ENCODE data around the gene CLIP2. TPM values are rescaled to one million over a fixed set of nuclear protein-coding genes. Genes with fewer than 3 reads are reported as not detected.

Gene CLIP2
- polyA plus RNA-seq, 1 donor from 2014 or later: 25.7 TPM

DNA sequence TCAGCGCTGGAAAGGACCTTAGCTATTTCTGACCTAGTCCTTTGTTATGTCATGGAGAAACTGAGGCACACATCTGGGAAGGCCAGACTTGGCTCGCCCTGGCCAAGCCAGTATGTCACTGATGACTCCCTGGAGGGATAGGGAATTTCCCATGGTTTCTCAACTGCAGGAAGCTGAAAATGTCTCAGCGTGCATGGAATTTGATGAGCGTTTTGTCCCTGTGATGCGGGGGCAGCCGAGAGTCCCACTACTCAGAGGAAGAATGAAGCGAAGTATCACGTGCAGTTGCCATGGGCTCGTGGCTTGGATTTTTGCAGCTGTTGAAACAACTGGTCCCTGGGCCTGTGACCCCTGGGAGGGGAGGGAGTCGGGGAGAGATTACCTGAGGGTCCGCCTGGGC, 44.8 kb downstream of the CLIP2 start:
- Histone ChIP-seq H3K9me3 (ENCODE audit: low read length) (no peaks in the 10 kb centered on the region), H3K27me3 (ENCODE audit: insufficient read depth, low read depth, low read length) (no peaks in the 10 kb centered on the region), H3K79me2 (replicated peaks; ENCODE audit: insufficient read depth, low read length) (no peaks in the 10 kb centered on the region), H2AFZ (ENCODE audit: low read depth, low read length) (no peak overlapping the region), H4K20me1 (ENCODE audit: insufficient read depth) (no peaks in the 10 kb centered on the region), H3F3A (ENCODE audit: insufficient read depth, low read length, poor library complexity, severe bottlenecking) (no peaks in the 10 kb centered on the region), H3K9me2 (ENCODE audit: insufficient read depth, low read length) (no peaks in the 10 kb centered on the region), H3K4me3 (ENCODE audit: low read length) (no peak overlapping the region), H3K4me2 (ENCODE audit: low read length) (no peak overlapping the region), H3K36me3 (ENCODE audit: insufficient read depth, low read length) (no peaks in the 10 kb centered on the region), H3K27ac (ENCODE audit: low read length) (no peak overlapping the region), H3K9ac (ENCODE audit: low read length) (no peak overlapping the region)
- TF ChIP-seq TAF1 (IDR thresholded peaks at IDR 0.05; ENCODE audit: low read depth) (no peak), POLR2AphosphoS5 (IDR thresholded peaks at IDR 0.05) (no peak), EP300 (conservative IDR thresholded peaks at IDR 0.05; ENCODE audit: poor library complexity, severe bottlenecking) (no peak), EZH2 (IDR thresholded peaks at IDR 0.05; ENCODE audit: borderline replicate concordance, insufficient read depth, low read length, poor library complexity, severe bottlenecking) (no peak), RAD21 (conservative IDR thresholded peaks at IDR 0.05) (no peak), MXI1 (conservative IDR thresholded peaks at IDR 0.05; ENCODE audit: poor library complexity, severe bottlenecking) (no peak), SMC3 (conservative IDR thresholded peaks at IDR 0.05; ENCODE audit: poor library complexity) (no peak)
- TF ChIP-seq, protein P1, sequence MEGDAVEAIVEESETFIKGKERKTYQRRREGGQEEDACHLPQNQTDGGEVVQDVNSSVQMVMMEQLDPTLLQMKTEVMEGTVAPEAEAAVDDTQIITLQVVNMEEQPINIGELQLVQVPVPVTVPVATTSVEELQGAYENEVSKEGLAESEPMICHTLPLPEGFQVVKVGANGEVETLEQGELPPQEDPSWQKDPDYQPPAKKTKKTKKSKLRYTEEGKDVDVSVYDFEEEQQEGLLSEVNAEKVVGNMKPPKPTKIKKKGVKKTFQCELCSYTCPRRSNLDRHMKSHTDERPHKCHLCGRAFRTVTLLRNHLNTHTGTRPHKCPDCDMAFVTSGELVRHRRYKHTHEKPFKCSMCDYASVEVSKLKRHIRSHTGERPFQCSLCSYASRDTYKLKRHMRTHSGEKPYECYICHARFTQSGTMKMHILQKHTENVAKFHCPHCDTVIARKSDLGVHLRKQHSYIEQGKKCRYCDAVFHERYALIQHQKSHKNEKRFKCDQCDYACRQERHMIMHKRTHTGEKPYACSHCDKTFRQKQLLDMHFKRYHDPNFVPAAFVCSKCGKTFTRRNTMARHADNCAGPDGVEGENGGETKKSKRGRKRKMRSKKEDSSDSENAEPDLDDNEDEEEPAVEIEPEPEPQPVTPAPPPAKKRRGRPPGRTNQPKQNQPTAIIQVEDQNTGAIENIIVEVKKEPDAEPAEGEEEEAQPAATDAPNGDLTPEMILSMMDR (IDR thresholded peaks at IDR 0.05; ENCODE audit: poor library complexity, severe bottlenecking): no peak
- TF ChIP-seq, protein P2, sequence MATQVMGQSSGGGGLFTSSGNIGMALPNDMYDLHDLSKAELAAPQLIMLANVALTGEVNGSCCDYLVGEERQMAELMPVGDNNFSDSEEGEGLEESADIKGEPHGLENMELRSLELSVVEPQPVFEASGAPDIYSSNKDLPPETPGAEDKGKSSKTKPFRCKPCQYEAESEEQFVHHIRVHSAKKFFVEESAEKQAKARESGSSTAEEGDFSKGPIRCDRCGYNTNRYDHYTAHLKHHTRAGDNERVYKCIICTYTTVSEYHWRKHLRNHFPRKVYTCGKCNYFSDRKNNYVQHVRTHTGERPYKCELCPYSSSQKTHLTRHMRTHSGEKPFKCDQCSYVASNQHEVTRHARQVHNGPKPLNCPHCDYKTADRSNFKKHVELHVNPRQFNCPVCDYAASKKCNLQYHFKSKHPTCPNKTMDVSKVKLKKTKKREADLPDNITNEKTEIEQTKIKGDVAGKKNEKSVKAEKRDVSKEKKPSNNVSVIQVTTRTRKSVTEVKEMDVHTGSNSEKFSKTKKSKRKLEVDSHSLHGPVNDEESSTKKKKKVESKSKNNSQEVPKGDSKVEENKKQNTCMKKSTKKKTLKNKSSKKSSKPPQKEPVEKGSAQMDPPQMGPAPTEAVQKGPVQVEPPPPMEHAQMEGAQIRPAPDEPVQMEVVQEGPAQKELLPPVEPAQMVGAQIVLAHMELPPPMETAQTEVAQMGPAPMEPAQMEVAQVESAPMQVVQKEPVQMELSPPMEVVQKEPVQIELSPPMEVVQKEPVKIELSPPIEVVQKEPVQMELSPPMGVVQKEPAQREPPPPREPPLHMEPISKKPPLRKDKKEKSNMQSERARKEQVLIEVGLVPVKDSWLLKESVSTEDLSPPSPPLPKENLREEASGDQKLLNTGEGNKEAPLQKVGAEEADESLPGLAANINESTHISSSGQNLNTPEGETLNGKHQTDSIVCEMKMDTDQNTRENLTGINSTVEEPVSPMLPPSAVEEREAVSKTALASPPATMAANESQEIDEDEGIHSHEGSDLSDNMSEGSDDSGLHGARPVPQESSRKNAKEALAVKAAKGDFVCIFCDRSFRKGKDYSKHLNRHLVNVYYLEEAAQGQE (IDR thresholded peaks at IDR 0.05; ENCODE audit: borderline replicate concordance): no peak

DNA sequence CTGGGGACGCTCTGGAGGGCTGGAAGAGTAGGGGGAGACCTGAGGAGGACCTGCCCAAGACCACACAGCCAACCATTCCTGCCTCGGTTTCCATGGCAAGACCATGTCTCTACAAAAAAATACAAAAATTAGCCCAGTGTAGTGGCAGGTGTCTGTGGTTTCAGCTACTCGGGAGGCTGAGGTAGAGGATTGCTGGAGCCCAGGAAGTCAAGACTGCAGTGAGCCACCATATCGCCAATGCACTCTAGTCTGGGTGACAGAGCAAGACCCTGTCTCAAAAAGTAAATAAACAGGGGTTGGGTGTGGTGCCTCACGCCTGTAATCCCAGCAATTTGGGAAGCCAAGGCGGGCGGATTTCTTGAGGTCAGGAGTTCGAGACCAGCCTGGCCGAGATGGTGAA, 48.7 kb downstream of the CLIP2 start:
- H4K20me1 ChIP-seq (ENCODE audit: insufficient read depth): no peaks in the 10 kb centered on the region
- TF ChIP-seq TAF1 (IDR thresholded peaks at IDR 0.05; ENCODE audit: low read depth): no peak
- TF ChIP-seq EZH2 (IDR thresholded peaks at IDR 0.05; ENCODE audit: borderline replicate concordance, insufficient read depth, low read length, poor library complexity, severe bottlenecking): no peak
- TF ChIP-seq, protein P2 (IDR thresholded peaks at IDR 0.05; ENCODE audit: borderline replicate concordance): no peak
- TF ChIP-seq SMC3 (conservative IDR thresholded peaks at IDR 0.05; ENCODE audit: poor library complexity): no peak
- no peak for TF ChIP-seq EP300 (conservative IDR thresholded peaks at IDR 0.05; ENCODE audit: poor library complexity, severe bottlenecking)
- no peak for TF ChIP-seq POLR2AphosphoS5 (IDR thresholded peaks at IDR 0.05)
- TF ChIP-seq, protein P1 (IDR thresholded peaks at IDR 0.05; ENCODE audit: poor library complexity, severe bottlenecking): no peak
- TF ChIP-seq MXI1 (conservative IDR thresholded peaks at IDR 0.05; ENCODE audit: poor library complexity, severe bottlenecking): no peak
- no peak for TF ChIP-seq RAD21 (conservative IDR thresholded peaks at IDR 0.05)
- no peak overlapping the region for H3K9ac ChIP-seq (ENCODE audit: low read length)
- no peaks in the 10 kb centered on the region for H3K79me2 ChIP-seq (replicated peaks; ENCODE audit: insufficient read depth, low read length)
- no peak overlapping the region for H3K4me3 ChIP-seq (ENCODE audit: low read length)
- H3K27ac ChIP-seq (ENCODE audit: low read length): no peak overlapping the region
- H3K36me3 ChIP-seq (ENCODE audit: insufficient read depth, low read length): no peaks in the 10 kb centered on the region
- no peak overlapping the region for H3K4me2 ChIP-seq (ENCODE audit: low read length)
- H3K9me3 ChIP-seq (ENCODE audit: low read length): no peaks in the 10 kb centered on the region
- no peak overlapping the region for H2AFZ ChIP-seq (ENCODE audit: low read depth, low read length)
- no peaks in the 10 kb centered on the region for H3F3A ChIP-seq (ENCODE audit: insufficient read depth, low read length, poor library complexity, severe bottlenecking)
- no peaks in the 10 kb centered on the region for H3K27me3 ChIP-seq (ENCODE audit: insufficient read depth, low read depth, low read length)
- no peaks in the 10 kb centered on the region for H3K9me2 ChIP-seq (ENCODE audit: insufficient read depth, low read length)

All from neural cell (in vitro differentiated cells).